Hepatic stellate cell (primary cell): Measurements from ENCODE around the gene TMEM53.
"Not testable (repeated sequence)": the region's sequence is repeated elsewhere in the genome, so short reads cannot be mapped to it uniquely, and the experiment has no call there.

ENCODE experiments used
- DNase-seq: peaks from one replicate; pipeline ENCODE4 v3.0.0; 2011; ENCODE audit warnings: low spot score

TMEM53 gene

GRCh38 chr1:44672254-44672955, 1.9 kb downstream of the TMEM53 start:
- no peak for DNase-seq

GRCh38 chr1:44670751-44671640, 3.3 kb downstream of the TMEM53 start:
- DNase-seq, result no peak

- not testable (repeated sequence) for DNase-seq
Observed at GRCh38 chr1:44666719-44667118, 7.6 kb downstream of the TMEM53 start.

GRCh38 chr1:44664730-44665370, 9.4 kb downstream of the TMEM53 start:
- no peak for DNase-seq

GRCh38 chr1:44663417-44663816, 10.9 kb downstream of the TMEM53 start:
- no peak for DNase-seq

- no peak for DNase-seq
Observed at GRCh38 chr1:44662683-44663030, 11.6 kb downstream of the TMEM53 start.

GRCh38 chr1:44661781-44662682, 12.2 kb downstream of the TMEM53 start:
- no peak for DNase-seq

GRCh38 chr1:44660176-44660575, 14.1 kb downstream of the TMEM53 start:
- DNase-seq, result no peak

- no peak for DNase-seq
Observed at GRCh38 chr1:44659566-44659965, 14.7 kb downstream of the TMEM53 start.

GRCh38 chr1:44655609-44656008, 18.7 kb downstream of the TMEM53 start:
- DNase-seq, result peak; percentile 58

- DNase-seq, result no peak
Observed at GRCh38 chr1:44654621-44655187, 19.6 kb downstream of the TMEM53 start.

- no peak for DNase-seq
Observed at GRCh38 chr1:44653107-44653964, 20.9 kb downstream of the TMEM53 start.

GRCh38 chr1:44652445-44653106, 21.7 kb downstream of the TMEM53 start:
- DNase-seq, result peak; percentile 86

- DNase-seq, result no peak
Observed at GRCh38 chr1:44651069-44651468, 23.2 kb downstream of the TMEM53 start.

GRCh38 chr1:44650159-44650831, 24.0 kb downstream of the TMEM53 start:
- no peak for DNase-seq

GRCh38 chr1:44649788-44650158, 24.5 kb downstream of the TMEM53 start:
- no peak for DNase-seq

GRCh38 chr1:44648529-44649250, 25.6 kb downstream of the TMEM53 start:
- no peak for DNase-seq

GRCh38 chr1:44647896-44648295, 26.4 kb downstream of the TMEM53 start:
- DNase-seq, result no peak
